SK-N-MC (cell line): ENCODE measurements around the gene BCAS3.

Experiments used
- EZH2 ChIP-seq: fragments of 200-600 bp; sonication (generic); IDR thresholded peaks from one replicate; pipeline ENCODE4 v1.6.1; 2017; ENCODE audit warnings: antibody characterized with exemption
- POLR2AphosphoS5 ChIP-seq: IDR thresholded peaks from 2 replicates; pipeline ENCODE4 v1.6.1; 2012; ENCODE audit warnings: mild to moderate bottlenecking, low read depth, low read length, borderline replicate concordance

DNA sequence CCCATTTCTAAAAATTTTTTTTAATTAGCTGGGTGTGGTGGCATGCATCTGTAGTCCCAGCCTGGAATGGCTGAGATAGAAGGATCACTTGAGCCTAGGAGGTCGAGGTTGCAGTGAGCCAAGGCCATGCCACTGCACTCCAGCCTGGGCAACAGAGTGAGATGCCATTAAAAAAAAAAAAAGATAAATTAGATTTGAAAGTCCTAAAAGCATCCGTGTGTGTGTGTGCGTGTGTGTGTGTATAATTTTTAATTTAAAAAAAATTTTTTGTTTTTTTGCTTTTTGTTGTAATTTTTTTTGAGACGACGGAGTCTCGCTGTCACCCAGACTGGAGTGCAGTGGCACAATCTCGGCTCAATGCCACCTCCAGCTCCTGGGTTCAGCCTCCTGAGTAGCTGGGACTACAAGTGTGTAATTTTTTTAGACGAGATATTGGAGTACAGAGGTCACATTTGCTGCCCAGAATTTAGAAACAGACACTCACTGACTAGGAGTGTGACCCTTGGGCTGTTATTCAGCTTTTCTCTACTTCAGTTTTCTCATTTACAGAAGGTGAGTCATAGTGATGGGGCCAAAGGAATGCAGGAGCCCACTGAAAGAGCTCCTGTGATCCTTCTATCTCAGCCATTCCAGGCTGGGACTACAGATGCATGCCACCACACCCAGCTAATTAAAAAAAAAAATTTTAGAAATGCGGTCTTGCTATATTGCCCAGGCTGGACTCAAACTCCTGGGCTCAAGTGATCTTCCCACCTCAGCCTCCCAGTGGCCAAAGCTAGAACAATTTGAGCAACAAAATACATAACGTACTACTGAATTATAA lies 749.0 kb downstream of the BCAS3 start:
- TF ChIP-seq EZH2, result no peak
- TF ChIP-seq POLR2AphosphoS5, result no peak
